GF-D8 (cell line): ENCODE measurements around the gene NAMPT.
"Not testable (repeated sequence)": the region's sequence is repeated elsewhere in the genome, so short reads cannot be mapped to it uniquely, and the experiment has no call there.

Experiments
- DNase-seq: peaks from one replicate; lab custom pipeline; 2025; lab: John Stamatoyannopoulos, UW

Gene NAMPT

GRCh38 chr7:106284714-106285050 lies at the start of gene NAMPT:
Gene NAMPT, minus strand, starts transcription at chr7:106284983. Its CDS starts 99 bp downstream, at chr7:106284884.
- no peak for DNase-seq

GRCh38 chr7:106332201-106332600 lies 47.4 kb upstream of the NAMPT start:
- no peak for DNase-seq

GRCh38 chr7:106331441-106332175 lies 46.8 kb upstream of the NAMPT start:
- DNase-seq, result no peak

GRCh38 chr7:106329971-106330733 lies 45.4 kb upstream of the NAMPT start:
- DNase-seq, result no peak

GRCh38 chr7:106329408-106329807 lies 44.6 kb upstream of the NAMPT start:
- DNase-seq, result no peak

- DNase-seq, result no peak
Measured at GRCh38 chr7:106327538-106328481, 43.0 kb upstream of the NAMPT start.

GRCh38 chr7:106326594-106327537 lies 42.1 kb upstream of the NAMPT start:
- DNase-seq, result no peak

- DNase-seq, result not testable (repeated sequence)
Measured at GRCh38 chr7:106324509-106324908, 39.7 kb upstream of the NAMPT start.

GRCh38 chr7:106320254-106320770 lies 35.5 kb upstream of the NAMPT start:
- not testable (repeated sequence) for DNase-seq

GRCh38 chr7:106318482-106318881 lies 33.7 kb upstream of the NAMPT start:
- no peak for DNase-seq

- DNase-seq, result no peak
Measured at GRCh38 chr7:106317971-106318370, 33.2 kb upstream of the NAMPT start.

- no peak for DNase-seq
Measured at GRCh38 chr7:106316947-106317346, 32.2 kb upstream of the NAMPT start.

- no peak for DNase-seq
Measured at GRCh38 chr7:106314875-106315274, 30.1 kb upstream of the NAMPT start.

GRCh38 chr7:106313966-106314365 lies 29.2 kb upstream of the NAMPT start:
- peak; percentile 86 for DNase-seq

GRCh38 chr7:106313456-106313901 lies 28.7 kb upstream of the NAMPT start:
- no peak for DNase-seq

GRCh38 chr7:106312906-106313305 lies 28.1 kb upstream of the NAMPT start:
- no peak for DNase-seq

- no peak for DNase-seq
Measured at GRCh38 chr7:106312099-106312871, 27.5 kb upstream of the NAMPT start.

GRCh38 chr7:106309362-106309761 lies 24.6 kb upstream of the NAMPT start:
- no peak for DNase-seq

GRCh38 chr7:106306256-106306655 lies 21.5 kb upstream of the NAMPT start:
- DNase-seq, result no peak

GRCh38 chr7:106305732-106306131 lies 20.9 kb upstream of the NAMPT start:
- DNase-seq, result no peak
